Astrocyte (in vitro differentiated cells and primary cell): ENCODE measurements around the gene GFOD1. TPM values are rescaled to one million over a fixed set of nuclear protein-coding genes. Genes with fewer than 3 reads are reported as not detected.

Source experiments
- DNase-seq: peaks from one replicate; pipeline ENCODE4 v3.0.0-alpha.2; 2010; ENCODE audit warnings: low read depth
- FAIRE-seq: peaks from 2 replicates; lab custom pipeline; 2011; peaks lifted over from hg19 to GRCh38; lab: Jason Lieb, UNC
- H2AFZ ChIP-seq: 2 replicates; pipeline ENCODE4 v1.6.0; 2012; ENCODE audit warnings: low read depth, low read length, inconsistent platforms
- H3K27ac ChIP-seq: 2 replicates; pipeline ENCODE4 v1.5.1; 2011; ENCODE audit warnings: low read depth, low read length, inconsistent platforms
- H3K27me3 ChIP-seq: 2 replicates; pipeline ENCODE4 v1.6.0; 2011; ENCODE audit warnings: low read length, inconsistent platforms; ENCODE audit not compliant: insufficient read depth
- H3K36me3 ChIP-seq: 2 replicates; pipeline ENCODE4 v1.5.1; 2011; ENCODE audit warnings: low read length, inconsistent platforms; ENCODE audit not compliant: insufficient read depth
- H3K4me1 ChIP-seq: 2 replicates; pipeline ENCODE4 v1.5.1; 2011; ENCODE audit warnings: low read length, inconsistent platforms; ENCODE audit not compliant: insufficient read depth
- H3K4me2 ChIP-seq: 2 replicates; pipeline ENCODE4 v1.6.0; 2012; ENCODE audit warnings: low read length, inconsistent platforms
- H3K4me3 ChIP-seq: 2 replicates; pipeline ENCODE4 v1.5.1; 2011; ENCODE audit warnings: low read depth, mild to moderate bottlenecking, low read length, inconsistent platforms; ENCODE audit not compliant: insufficient read depth
- H3K79me2 ChIP-seq: 2 replicates; pipeline ENCODE4 v1.6.0; 2012; ENCODE audit warnings: mild to moderate bottlenecking, low read length, inconsistent platforms; ENCODE audit not compliant: insufficient read depth
- H3K9ac ChIP-seq: 2 replicates; pipeline ENCODE4 v1.6.0; 2012; ENCODE audit warnings: mild to moderate bottlenecking, low read length, inconsistent platforms
- H3K9me3 ChIP-seq: 2 replicates; pipeline ENCODE4 v1.5.1; 2012; ENCODE audit warnings: low read depth, mild to moderate bottlenecking, low read length, inconsistent platforms; ENCODE audit not compliant: insufficient read depth
- H4K20me1 ChIP-seq: 2 replicates; pipeline ENCODE4 v1.6.0; 2012; ENCODE audit warnings: low read length, inconsistent platforms; ENCODE audit not compliant: insufficient read depth
- H3K27ac Mint-ChIP-seq: one replicate; pipeline ENCODE4 v1.8.0; 2021; ENCODE audit warnings: mild to moderate bottlenecking, mixed read lengths; ENCODE audit not compliant: unreplicated experiment
- H3K27me3 Mint-ChIP-seq: one replicate; pipeline ENCODE4 v1.8.0; 2021; ENCODE audit warnings: low read depth, mixed read lengths; ENCODE audit not compliant: unreplicated experiment
- H3K36me3 Mint-ChIP-seq: one replicate; pipeline ENCODE4 v1.8.0; 2021; ENCODE audit warnings: low read depth, mixed read lengths; ENCODE audit not compliant: unreplicated experiment
- H3K4me1 Mint-ChIP-seq: one replicate; pipeline ENCODE4 v1.8.0; 2021; ENCODE audit warnings: low read depth, mixed read lengths; ENCODE audit not compliant: unreplicated experiment
- H3K4me3 Mint-ChIP-seq: one replicate; pipeline ENCODE4 v1.8.0; 2021; ENCODE audit warnings: mild to moderate bottlenecking, moderate library complexity, mixed read lengths; ENCODE audit not compliant: unreplicated experiment
- H3K9me3 Mint-ChIP-seq: one replicate; pipeline ENCODE4 v1.8.0; 2021; ENCODE audit warnings: mild to moderate bottlenecking, mixed read lengths; ENCODE audit not compliant: unreplicated experiment
- CTCF ChIP-seq: IDR thresholded peaks from 2 replicates; pipeline ENCODE4 v1.5.1; 2011; ENCODE audit warnings: low read depth, mild to moderate bottlenecking, inconsistent platforms, low read length, moderate library complexity; ENCODE audit not compliant: insufficient read depth
- EZH2 ChIP-seq: IDR thresholded peaks from 2 replicates; pipeline ENCODE4 v1.6.1; 2012; ENCODE audit warnings: mild to moderate bottlenecking, low read length, inconsistent platforms; ENCODE audit not compliant: insufficient read depth
- total RNA-seq: library from RNA; stranded (reverse); gene quantifications from 2 replicates; pipeline ENCODE4 v1.2.1, GENCODE V29; 2021

Gene GFOD1
- total RNA-seq, 1 donor from 2014 or later = 10.8 TPM

- Histone ChIP-seq H3K4me3 (no peak overlapping the region), H3K4me1 (no peaks in the 10 kb centered on the region), H3K36me3 (no peaks in the 10 kb centered on the region), H3K4me2 (peak overlapping the region; percentile 13), H3K9me3 (no peaks in the 10 kb centered on the region), H2AFZ (no peak overlapping the region), H4K20me1 (no peaks in the 10 kb centered on the region), H3K79me2 (no peaks in the 10 kb centered on the region), H3K27ac (no peak overlapping the region), H3K27me3 (no peaks in the 10 kb centered on the region), H3K9ac (no peak overlapping the region)
- no peak overlapping the region for H3K27ac Mint-ChIP-seq
- FAIRE-seq (no peak), DNase-seq (no peak)
- no peaks in the 10 kb centered on the region for H3K9me3 Mint-ChIP-seq
- peaks cover 4% of the 10 kb centered on the region for H3K4me1 Mint-ChIP-seq
- H3K4me3 Mint-ChIP-seq = no peak overlapping the region
- TF ChIP-seq EZH2 (no peak), CTCF (no peak)
- no peaks in the 10 kb centered on the region for H3K36me3 Mint-ChIP-seq
- peaks cover 4% of the 10 kb centered on the region for H3K27me3 Mint-ChIP-seq
Observed at GRCh38 chr6:13522656-13523055, 35.3 kb upstream of the GFOD1 start.

- Mint-ChIP-seq H3K36me3 (no peaks in the 10 kb centered on the region), H3K27me3 (peaks cover 12% of the 10 kb centered on the region), H3K4me1 (peaks cover 4% of the 10 kb centered on the region), H3K4me3 (no peak overlapping the region), H3K27ac (no peak overlapping the region), H3K9me3 (no peaks in the 10 kb centered on the region)
- Histone ChIP-seq H3K9me3 (no peaks in the 10 kb centered on the region), H3K4me2 (no peak overlapping the region), H3K36me3 (no peaks in the 10 kb centered on the region), H3K4me3 (no peak overlapping the region), H3K27me3 (no peaks in the 10 kb centered on the region), H3K27ac (no peak overlapping the region), H3K9ac (no peak overlapping the region), H3K4me1 (no peaks in the 10 kb centered on the region), H3K79me2 (no peaks in the 10 kb centered on the region), H4K20me1 (no peaks in the 10 kb centered on the region), H2AFZ (no peak overlapping the region)
- DNase-seq (no peak), FAIRE-seq (no peak)
- TF ChIP-seq CTCF (no peak), EZH2 (no peak)
Observed at GRCh38 chr6:13519839-13520238, 32.4 kb upstream of the GFOD1 start.

- Histone ChIP-seq H3K9me3 (no peaks in the 10 kb centered on the region), H3K27ac (no peak overlapping the region), H3K4me2 (no peak overlapping the region), H3K36me3 (no peaks in the 10 kb centered on the region), H3K4me3 (no peak overlapping the region), H3K9ac (no peak overlapping the region), H3K27me3 (no peaks in the 10 kb centered on the region), H4K20me1 (no peaks in the 10 kb centered on the region), H3K4me1 (no peaks in the 10 kb centered on the region), H3K79me2 (no peaks in the 10 kb centered on the region), H2AFZ (no peak overlapping the region)
- peak; percentile 13 for DNase-seq
- Mint-ChIP-seq H3K27me3 (peaks cover 15% of the 10 kb centered on the region), H3K36me3 (no peaks in the 10 kb centered on the region), H3K4me3 (no peak overlapping the region), H3K27ac (no peak overlapping the region), H3K4me1 (no peaks in the 10 kb centered on the region), H3K9me3 (peaks cover 3% of the 10 kb centered on the region)
- TF ChIP-seq EZH2 = no peak
- TF ChIP-seq CTCF = no peak
- no peak for FAIRE-seq
Observed at GRCh38 chr6:13517116-13517515, 29.7 kb upstream of the GFOD1 start.
